GM12878 (cell line): ENCODE results near the gene LHX5. TPM values are rescaled to one million over a fixed set of nuclear protein-coding genes. Genes with fewer than 3 reads are reported as not detected.

ENCODE experiments used
- POLR2AphosphoS2 ChIP-seq: IDR thresholded peaks from 2 replicates; pipeline ENCODE4 v1.6.1; 2011; ENCODE audit warnings: low read depth, mild to moderate bottlenecking, low read length, improper control_type of control experiment, moderate library complexity
- SMAD5 ChIP-seq: IDR thresholded peaks from 2 replicates; pipeline ENCODE4 v1.6.1; 2016; ENCODE audit warnings: antibody characterized with exemption, low read depth
- YBX1 ChIP-seq: fragments of 450-650 bp; IDR thresholded peaks from 2 replicates; pipeline ENCODE4 v1.6.1; 2016; ENCODE audit warnings: antibody characterized with exemption
- polyA plus RNA-seq, 11 experiments: library from polyadenylated mRNA; depleted of rRNA in 4 of 11; unstranded in 6 of 11; stranded (reverse) in 5 of 11; fragments of >200 nt; fragmentation: Nextera tagmentation in 4 of 11; fragmentation: Illumina TruSeq in 1 of 11; extraction: Ambion mirVana in 4 of 11; extraction: Trizol in 1 of 11; gene quantifications; 1 replicate in 1 of 11; 2 replicates in 10 of 11; pipeline versions ENCODE4 v1.2.1 to v1.2.3, GENCODE V29; 2011 to 2016; ENCODE audit warnings: inconsistent platforms in 2 of 11, missing spikeins in 2 of 11, low read depth in 1 of 11
- total RNA-seq, 4 experiments: library from RNA; depleted of rRNA in 3 of 4; stranded (reverse); fragments of >200 nt in 3 of 4; fragmentation: Illumina TruSeq in 1 of 4; extraction: Trizol in 1 of 4; gene quantifications; 2 replicates each; pipeline versions ENCODE4 v1.2.1 to v1.2.3, GENCODE V29; 2013 to 2021

Gene LHX5
- total and polyA plus RNA-seq, 10 of the 15 experiments (the other 5 are each of a cell fraction or from before 2014, with no cell fraction given) = 0.03 TPM; not detected in 9

DNA sequence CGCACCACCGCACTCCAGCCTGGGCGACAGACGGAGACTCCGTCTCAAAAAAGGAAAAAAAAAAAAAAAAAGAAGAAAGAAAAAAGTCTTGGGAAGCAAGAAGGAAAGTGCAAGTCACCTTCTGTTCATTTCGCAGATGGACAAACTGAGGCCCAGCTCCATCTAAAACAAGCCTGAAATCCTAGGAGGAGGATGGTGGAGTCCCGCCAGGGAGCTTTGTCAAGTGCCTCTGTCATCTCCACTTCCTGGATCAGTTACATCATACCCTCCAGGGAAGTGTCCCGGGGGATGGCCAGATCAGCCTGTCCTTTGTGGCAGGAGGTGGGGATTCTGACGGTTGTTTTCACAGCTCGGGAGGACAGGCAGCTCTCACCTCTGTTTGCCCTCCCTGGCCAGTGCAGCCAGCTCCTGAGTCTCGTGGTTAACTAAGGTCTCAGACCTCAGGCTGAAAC is 58.2 kb downstream of the LHX5 start (continued):
- TF ChIP-seq SMAD5 (no peak), YBX1 (no peak), POLR2AphosphoS2 (no peak)

Other genes starting within 250 kb of the LHX5 start
- gene SLC8B1, start 136.8 kb downstream of the LHX5 start, total RNA-seq (2014; rRNA removed) = 4.7 and 7.0 TPM in 2 replicates
- 4.0 and 4.3 TPM in 2 replicates for gene SLC8B1, start 136.8 kb downstream of the LHX5 start, total RNA-seq (2014; rRNA removed; fragmentation: Illumina TruSeq; extraction: Trizol)
- gene SLC8B1, start 136.8 kb downstream of the LHX5 start, total RNA-seq (2021) = 6.9 and 9.5 TPM in 2 replicates
- 6.5 and 12.3 TPM in 2 replicates for gene SLC8B1, start 136.8 kb downstream of the LHX5 start, polyA plus RNA-seq (2011; rRNA removed)
- 4.3 and 4.9 TPM in 2 replicates for gene SLC8B1, start 136.8 kb downstream of the LHX5 start, polyA plus RNA-seq (2014; fragmentation: Illumina TruSeq; extraction: Trizol)
- under 1 TPM; 0.18 to 0.20 TPM for gene SLC8B1, start 136.8 kb downstream of the LHX5 start, polyA plus RNA-seq (2014; fragmentation: Nextera tagmentation; extraction: Ambion mirVana)
- 7.8 and 8.4 TPM in 2 replicates for gene SLC8B1, start 136.8 kb downstream of the LHX5 start, polyA plus RNA-seq (2014; rRNA removed)
- gene SLC8B1, start 136.8 kb downstream of the LHX5 start, polyA plus RNA-seq (2016; fragmentation: Nextera tagmentation; extraction: Ambion mirVana) = 1 to 10 TPM; 6.5 to 8.7 TPM
- gene PLBD2, start 113.3 kb downstream of the LHX5 start, total RNA-seq (2014; rRNA removed) = 3.3 and 4.8 TPM in 2 replicates
- gene PLBD2, start 113.3 kb downstream of the LHX5 start, total RNA-seq (2014; rRNA removed; fragmentation: Illumina TruSeq; extraction: Trizol) = 1.1 and 1.4 TPM in 2 replicates
- 16.6 and 16.8 TPM in 2 replicates for gene PLBD2, start 113.3 kb downstream of the LHX5 start, total RNA-seq (2021)
- 2.4 and 5.0 TPM in 2 replicates for gene PLBD2, start 113.3 kb downstream of the LHX5 start, polyA plus RNA-seq (2011; rRNA removed)
- gene PLBD2, start 113.3 kb downstream of the LHX5 start, polyA plus RNA-seq (2014; fragmentation: Illumina TruSeq; extraction: Trizol) = 9.2 and 9.6 TPM in 2 replicates
- gene PLBD2, start 113.3 kb downstream of the LHX5 start, polyA plus RNA-seq (2014; fragmentation: Nextera tagmentation; extraction: Ambion mirVana) = 1 to 10 TPM; 1.6 to 2.3 TPM
- 6.9 and 7.8 TPM in 2 replicates for gene PLBD2, start 113.3 kb downstream of the LHX5 start, polyA plus RNA-seq (2014; rRNA removed)
- gene PLBD2, start 113.3 kb downstream of the LHX5 start, polyA plus RNA-seq (2016; fragmentation: Nextera tagmentation; extraction: Ambion mirVana) = 10 to 100 TPM in 1 of 2 experiments, 1 to 10 TPM in 1; 9.3 to 14.9 TPM
- gene SDS, start 68.0 kb downstream of the LHX5 start, total RNA-seq (2014; rRNA removed) = not detected in 2 replicates
- gene SDS, start 68.0 kb downstream of the LHX5 start, total RNA-seq (2014; rRNA removed; fragmentation: Illumina TruSeq; extraction: Trizol) = not detected in 2 replicates
- 0.18 TPM in 1 of 2 replicates, not detected in the other for gene SDS, start 68.0 kb downstream of the LHX5 start, total RNA-seq (2021)
- gene SDS, start 68.0 kb downstream of the LHX5 start, polyA plus RNA-seq (2011; rRNA removed) = not detected in 2 replicates
- not detected in 2 replicates for gene SDS, start 68.0 kb downstream of the LHX5 start, polyA plus RNA-seq (2014; fragmentation: Illumina TruSeq; extraction: Trizol)
- gene SDS, start 68.0 kb downstream of the LHX5 start, polyA plus RNA-seq (2014; fragmentation: Nextera tagmentation; extraction: Ambion mirVana) = not detected
- not detected in 2 replicates for gene SDS, start 68.0 kb downstream of the LHX5 start, polyA plus RNA-seq (2014; rRNA removed)
- gene SDS, start 68.0 kb downstream of the LHX5 start, polyA plus RNA-seq (2016; fragmentation: Nextera tagmentation; extraction: Ambion mirVana) = not detected
- 1.2 and 1.6 TPM in 2 replicates for gene SDSL, start 49.5 kb downstream of the LHX5 start, total RNA-seq (2014; rRNA removed)
- 0.27 and 1.2 TPM in 2 replicates for gene SDSL, start 49.5 kb downstream of the LHX5 start, total RNA-seq (2014; rRNA removed; fragmentation: Illumina TruSeq; extraction: Trizol)
- 1.3 and 1.5 TPM in 2 replicates for gene SDSL, start 49.5 kb downstream of the LHX5 start, total RNA-seq (2021)
- gene SDSL, start 49.5 kb downstream of the LHX5 start, polyA plus RNA-seq (2011; rRNA removed) = 0.65 and 1.7 TPM in 2 replicates
- gene SDSL, start 49.5 kb downstream of the LHX5 start, polyA plus RNA-seq (2014; fragmentation: Illumina TruSeq; extraction: Trizol) = 0.25 TPM in 1 of 2 replicates, not detected in the other
- gene SDSL, start 49.5 kb downstream of the LHX5 start, polyA plus RNA-seq (2014; fragmentation: Nextera tagmentation; extraction: Ambion mirVana) = under 1 TPM; 0.18 to 0.49 TPM
- 0.72 and 1.2 TPM in 2 replicates for gene SDSL, start 49.5 kb downstream of the LHX5 start, polyA plus RNA-seq (2014; rRNA removed)
- gene SDSL, start 49.5 kb downstream of the LHX5 start, polyA plus RNA-seq (2016; fragmentation: Nextera tagmentation; extraction: Ambion mirVana) = 1 to 10 TPM; 4.1 to 4.4 TPM